HG03060 (cell line): Measurements from ENCODE around the gene RPL7L1.

Experiments used
- ATAC-seq: cut with Tn5 transposase; IDR thresholded peaks from one replicate; pipeline ENCODE4 v1.9.1; 2021; ENCODE audit warnings: low read depth, moderate number of reproducible peaks; ENCODE audit not compliant: unreplicated experiment

The RPL7L1 gene

DNA sequence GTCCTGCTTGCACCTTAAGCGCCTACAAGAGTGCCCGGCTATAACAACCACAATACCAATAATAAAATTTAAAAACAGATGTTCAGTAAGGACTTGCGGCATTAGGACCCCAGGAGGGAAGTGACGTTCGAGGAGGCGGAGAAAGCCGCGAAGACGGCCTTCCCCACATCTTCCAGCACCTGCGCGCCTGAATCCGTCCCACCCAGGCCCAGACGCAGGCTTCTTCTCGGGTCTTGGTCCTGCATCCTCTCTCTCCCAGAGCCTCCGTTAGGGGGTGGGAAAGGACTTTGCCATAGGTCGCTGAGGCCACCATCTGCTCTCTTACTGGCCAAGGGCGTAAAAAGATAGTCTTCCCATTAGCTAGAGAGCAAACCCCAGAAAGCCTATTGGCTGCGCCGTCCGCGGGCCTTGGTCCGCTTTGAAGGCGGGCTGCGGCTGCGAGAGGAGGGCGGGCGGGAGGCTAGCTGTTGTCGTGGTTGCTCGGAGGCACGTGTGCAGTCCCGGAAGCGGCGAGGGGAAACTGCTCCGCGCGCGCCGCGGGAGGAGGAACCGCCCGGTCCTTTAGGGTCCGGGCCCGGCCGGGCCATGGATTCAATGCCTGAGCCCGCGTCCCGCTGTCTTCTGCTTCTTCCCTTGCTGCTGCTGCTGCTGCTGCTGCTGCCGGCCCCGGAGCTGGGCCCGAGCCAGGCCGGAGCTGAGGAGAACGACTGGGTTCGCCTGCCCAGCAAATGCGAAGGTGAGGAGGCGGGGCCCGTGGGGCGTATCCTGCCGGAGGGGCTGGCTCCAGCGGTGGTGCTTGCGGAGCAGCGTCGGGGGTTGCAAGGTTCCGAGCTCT lies 49.8 kb downstream of the RPL7L1 start, which contains the start of gene CNPY3:
CNPY3 (plus strand) TSS at position 495 of the 835 bp plus-strand sequence; CDS start at position 586, 91 bp downstream.
- peak; percentile 57 for ATAC-seq

DNA sequence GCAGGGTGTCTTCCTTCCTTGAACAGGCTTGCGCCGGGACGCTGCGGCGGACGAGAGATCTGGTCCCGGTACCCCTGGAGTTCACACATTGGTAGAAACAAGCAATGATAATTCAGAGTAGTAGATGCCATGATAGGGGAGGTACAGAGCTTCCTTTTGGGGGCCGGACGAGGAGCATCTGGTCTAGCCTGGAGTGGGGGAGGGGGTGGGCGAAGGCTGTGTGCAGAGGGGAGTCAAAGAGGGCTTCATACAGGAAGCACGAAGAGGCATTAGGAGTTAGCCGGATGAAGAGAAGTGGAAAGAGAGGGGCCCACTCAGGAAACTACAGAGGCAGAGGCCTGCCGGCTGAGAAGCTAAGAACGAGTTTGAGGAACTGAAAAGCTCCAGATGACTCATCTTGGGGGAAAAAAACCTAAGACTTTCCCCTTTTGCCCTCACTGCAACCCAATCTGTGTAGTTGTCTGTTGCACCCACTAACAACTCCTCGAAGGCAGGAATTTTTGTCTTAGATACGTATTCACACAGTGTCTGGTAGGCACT lies 50.5 kb downstream of the RPL7L1 start:
- peak; percentile 39 for ATAC-seq

DNA sequence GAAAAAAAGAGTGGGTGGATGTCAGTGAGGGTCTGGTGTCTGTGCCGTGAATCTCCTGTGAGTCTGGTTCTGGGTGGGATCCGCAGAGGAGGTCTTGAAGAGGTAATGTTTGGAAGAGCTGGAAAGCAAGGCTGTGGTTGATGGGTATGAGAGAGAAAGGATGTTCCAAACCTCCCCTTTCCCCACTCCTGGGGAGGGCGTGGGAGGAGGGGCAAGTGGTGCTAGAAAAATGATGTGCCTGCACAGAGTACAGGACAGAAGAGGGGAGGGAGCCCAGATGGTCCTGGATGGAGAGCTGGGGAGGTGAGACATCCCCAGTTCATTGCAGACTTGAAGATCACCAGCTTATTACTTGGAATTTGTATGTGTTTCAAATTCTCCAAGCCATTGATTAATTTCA lies 53.0 kb downstream of the RPL7L1 start:
- no peak for ATAC-seq

DNA sequence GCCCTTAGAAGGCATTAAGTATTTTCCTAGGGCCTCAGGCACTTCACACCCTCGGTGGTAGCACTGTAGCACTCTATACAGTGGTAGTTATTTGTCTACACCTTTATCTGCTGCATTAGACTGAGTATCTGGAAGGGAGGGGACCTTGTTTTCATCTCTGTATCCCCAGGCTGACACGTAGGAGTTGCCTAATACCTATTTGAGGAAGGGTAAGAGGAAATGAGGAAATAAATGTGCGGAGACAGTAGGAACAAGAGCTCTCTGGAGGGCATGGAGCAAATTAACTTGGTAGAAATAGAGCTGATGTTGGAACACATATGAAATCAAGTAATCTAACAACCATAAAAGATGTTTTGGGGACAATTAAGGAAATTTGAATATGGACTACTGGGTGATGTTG lies 53.8 kb downstream of the RPL7L1 start:
- no peak for ATAC-seq

DNA sequence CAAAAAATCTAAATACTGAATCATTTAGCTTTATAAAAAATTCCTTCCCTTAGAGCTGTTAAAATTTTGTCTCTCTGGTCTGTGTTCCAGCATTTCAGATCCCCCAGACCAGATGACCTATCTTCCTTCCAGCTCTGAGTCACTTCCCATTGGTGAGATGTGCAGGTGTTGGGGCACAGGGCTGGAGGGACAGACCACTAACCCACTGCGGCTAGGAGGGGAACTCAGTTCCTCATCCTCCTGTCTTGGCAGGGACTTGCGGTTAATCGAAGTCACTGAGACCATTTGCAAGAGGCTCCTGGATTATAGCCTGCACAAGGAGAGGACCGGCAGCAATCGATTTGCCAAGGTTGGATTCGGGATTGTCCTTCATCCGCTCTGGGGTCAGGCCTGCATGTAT lies 55.9 kb downstream of the RPL7L1 start:
- no peak for ATAC-seq

DNA sequence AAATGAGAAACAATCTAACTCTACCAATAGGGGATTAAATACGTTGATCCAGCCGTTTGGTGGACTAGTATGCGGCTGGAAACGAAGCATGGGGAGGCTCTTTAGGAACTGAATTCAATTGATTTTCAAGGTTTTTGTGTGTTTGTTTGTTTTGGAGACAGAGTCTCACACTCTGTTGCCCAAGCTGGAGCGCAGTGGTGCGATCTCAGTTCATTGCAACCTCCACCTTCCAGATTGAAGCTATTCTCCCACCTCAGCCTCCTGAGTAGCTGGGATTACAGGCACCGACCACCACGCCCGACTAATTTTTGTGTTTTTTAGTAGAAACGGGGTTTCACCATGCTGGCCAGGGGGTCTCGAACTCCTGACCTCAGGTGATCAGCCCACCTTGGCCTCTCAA lies 57.0 kb downstream of the RPL7L1 start:
- ATAC-seq: no peak

DNA sequence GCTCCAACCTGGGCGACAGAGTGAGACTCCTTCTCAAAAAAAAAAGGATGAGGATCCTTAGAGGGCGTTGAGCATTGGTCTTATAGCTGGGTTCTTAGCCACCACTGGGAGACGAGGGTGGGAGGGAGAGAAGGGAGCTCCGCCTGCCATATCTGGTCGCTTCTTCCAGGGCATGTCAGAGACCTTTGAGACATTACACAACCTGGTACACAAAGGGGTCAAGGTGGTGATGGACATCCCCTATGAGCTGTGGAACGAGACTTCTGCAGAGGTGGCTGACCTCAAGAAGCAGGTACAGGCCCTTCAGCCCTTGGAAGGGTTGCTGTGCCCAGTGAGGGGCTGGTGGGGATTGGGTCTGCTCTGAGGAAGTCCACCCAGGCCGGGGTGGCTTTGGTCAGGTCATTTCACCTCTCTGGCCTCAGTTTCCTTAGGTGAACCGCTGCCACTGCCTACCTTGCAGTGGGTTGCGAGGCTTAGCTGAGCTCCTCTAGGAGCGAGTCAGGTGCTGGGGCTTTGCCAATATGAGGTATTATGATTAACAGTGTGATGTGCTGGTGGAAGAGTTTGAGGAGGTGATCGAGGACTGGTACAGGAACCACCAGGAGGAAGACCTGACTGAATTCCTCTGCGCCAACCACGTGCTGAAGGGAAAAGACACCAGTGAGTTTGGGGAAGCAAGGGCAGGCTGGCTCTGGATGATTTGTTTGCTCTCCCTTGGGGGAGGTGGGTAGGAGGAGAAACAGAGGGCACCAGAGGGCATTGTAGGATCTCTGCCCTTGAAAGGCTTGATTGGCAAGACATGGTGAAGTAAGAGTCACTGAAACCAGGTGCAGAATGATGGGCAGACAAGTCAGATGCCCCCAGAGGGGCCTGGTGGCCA lies 58.4 kb downstream of the RPL7L1 start:
- ATAC-seq: no peak

DNA sequence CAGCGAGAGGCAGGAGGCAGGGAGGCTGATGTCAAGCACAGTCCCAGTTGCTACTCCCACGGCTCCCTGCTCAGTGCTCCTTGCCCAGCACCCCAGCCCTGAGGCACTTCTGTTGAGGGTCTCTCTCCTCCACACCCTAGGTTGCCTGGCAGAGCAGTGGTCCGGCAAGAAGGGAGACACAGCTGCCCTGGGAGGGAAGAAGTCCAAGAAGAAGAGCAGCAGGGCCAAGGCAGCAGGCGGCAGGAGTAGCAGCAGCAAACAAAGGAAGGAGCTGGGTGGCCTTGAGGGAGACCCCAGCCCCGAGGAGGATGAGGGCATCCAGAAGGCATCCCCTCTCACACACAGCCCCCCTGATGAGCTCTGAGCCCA lies 59.0 kb downstream of the RPL7L1 start:
- no peak for ATAC-seq

DNA sequence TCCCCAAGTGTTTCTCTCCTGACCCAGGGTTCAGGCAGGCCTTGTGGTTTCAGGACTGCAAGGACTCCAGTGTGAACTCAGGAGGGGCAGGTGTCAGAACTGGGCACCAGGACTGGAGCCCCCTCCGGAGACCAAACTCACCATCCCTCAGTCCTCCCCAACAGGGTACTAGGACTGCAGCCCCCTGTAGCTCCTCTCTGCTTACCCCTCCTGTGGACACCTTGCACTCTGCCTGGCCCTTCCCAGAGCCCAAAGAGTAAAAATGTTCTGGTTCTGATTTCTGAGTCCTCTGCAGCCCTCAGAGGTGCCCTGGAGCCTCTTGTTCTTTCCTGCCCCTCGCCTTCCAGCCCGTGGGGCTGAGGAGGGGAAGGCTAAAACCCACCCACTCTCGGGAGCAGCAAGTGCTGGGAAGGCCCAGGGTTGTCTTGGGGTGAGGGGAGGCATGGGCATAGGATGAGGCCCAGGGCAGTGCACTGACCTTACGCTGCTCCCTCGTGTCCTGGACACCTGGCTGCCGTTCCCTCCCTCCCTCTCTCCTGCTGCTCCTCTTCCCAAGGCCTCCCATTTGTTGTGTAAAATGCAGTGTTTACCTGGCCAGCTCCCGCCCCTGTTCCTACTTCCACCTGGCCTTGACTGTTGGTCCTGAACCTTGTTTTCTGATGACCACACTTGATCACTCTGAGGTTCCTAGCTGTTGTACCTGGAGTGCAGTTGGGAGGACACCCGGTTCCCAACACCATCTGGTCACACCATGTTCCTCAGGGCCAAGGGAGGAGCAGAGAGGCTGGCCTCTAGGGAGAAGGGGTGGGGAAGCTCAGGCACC lies 59.8 kb downstream of the RPL7L1 start:
- no peak for ATAC-seq
